A549 treated with CORT108297 at 1 μM for 4 hours (cell line): ENCODE measurements around the gene AGO1. TPM values are rescaled to one million over a fixed set of nuclear protein-coding genes. Genes with fewer than 3 reads are reported as not detected.

ENCODE experiments used
- total RNA-seq: library from RNA; stranded (reverse); fragments of 200-300 nt; extraction: Qiagen RNA extraction; gene quantifications from 5 replicates; pipeline ENCODE4 v1.2.3, GENCODE V29; 2022

Gene AGO1
- 2.9 to 5.1 TPM (median 4.5 TPM) in 5 replicates for total RNA-seq

DNA sequence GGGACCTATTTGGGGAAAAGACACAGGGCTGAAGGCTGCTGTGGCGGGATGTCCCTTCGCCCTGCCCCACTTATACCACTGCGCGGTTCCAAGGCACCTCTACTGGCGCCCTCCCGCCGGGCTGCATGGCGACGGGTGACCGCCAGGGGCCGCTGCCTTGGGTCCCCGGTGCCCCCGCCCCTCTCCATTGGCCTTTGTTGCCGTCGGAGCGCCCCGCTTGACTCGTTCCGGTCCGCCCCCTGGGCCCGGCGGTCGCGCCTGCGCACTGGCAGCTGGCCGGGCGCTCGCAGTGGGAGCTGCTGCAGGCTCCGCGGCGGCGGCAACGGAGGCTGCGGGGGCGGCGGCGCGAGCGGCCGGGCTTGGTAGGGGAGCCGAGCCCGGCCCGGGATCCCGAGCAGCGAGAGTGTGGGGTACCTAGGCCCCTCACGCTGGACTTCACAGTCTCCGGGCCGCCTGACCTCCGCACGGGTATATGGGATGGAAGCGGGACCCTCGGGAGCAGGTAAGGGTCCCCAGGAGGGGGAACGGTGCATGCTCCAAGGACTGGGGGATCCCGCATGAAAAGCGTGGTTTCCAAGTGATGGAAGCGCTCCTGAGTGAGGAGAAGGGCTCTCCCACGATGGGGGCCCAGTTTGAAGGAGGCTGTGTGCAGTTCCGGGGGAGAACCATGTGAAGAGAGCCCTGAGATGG, at the start of gene AGO1:
TSS of gene AGO1 (plus strand) at position 265 of the 690 bp plus-strand sequence. CDS start at position 478, 213 bp downstream.

DNA sequence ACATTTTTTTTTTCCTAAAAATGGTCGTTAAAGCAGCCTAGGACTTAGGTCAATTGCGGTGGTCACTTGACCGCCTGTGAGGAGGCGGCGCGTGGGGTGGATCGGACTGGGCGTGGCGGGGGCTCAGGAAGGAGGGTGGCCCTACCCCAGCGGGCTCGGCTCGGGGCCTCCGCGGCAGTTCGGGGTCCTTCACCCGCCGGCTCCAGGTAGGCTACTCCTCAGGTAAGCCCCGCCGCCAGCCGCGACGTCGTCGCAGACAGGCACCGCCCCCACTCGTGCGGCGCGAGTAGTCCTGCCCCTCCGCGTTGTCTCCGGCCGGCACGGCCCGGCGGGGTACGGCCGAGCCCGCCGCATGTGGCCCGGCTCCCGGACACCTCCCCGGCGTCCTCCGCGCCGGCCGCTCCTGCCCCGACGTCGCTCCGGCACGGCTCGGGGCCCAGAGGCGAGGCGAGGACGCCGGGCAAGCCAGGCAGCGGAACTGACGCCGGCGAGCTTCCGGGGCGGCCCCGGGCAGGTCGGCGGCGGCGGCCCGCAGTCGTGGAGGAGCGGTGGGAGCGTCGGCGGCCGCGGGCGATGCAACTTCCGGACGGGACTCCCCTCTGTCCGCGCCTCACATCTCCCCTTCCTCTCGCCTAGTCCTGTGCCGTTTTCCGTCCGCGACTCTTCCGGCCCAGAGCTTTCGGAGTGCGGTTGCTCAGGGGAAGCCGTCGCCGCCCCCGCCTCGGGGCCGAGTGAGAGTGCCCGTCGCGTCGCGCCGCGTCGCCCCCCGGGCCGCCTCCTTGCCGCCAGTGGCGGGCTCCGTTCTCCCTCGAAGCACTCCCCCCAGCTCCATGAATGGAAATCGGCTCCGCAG, 47.8 kb downstream of the AGO1 start, which contains the start of gene AGO3:
TSS of gene AGO3 (plus strand) at position 513 of the 853 bp plus-strand sequence. CDS start at position 835, 322 bp downstream.

Other genes with a start within 250 kb of the AGO1 start
- gene PSMB2, start 241.7 kb upstream of the AGO1 start, total RNA-seq: 78.1 to 108 TPM (median 102 TPM) in 5 replicates
- gene C1orf216, start 164.3 kb upstream of the AGO1 start, total RNA-seq: 13.1 to 15.5 TPM (median 14.1 TPM) in 5 replicates
- 8.5 to 14.9 TPM (median 10.1 TPM) in 5 replicates for gene CLSPN, start 113.2 kb upstream of the AGO1 start, total RNA-seq
- gene AGO4, start 75.2 kb upstream of the AGO1 start, total RNA-seq: 2.0 to 6.6 TPM (median 5.0 TPM) in 5 replicates
- 5.8 to 9.8 TPM (median 6.8 TPM) in 5 replicates for gene AGO3, start 47.9 kb downstream of the AGO1 start, total RNA-seq
- not detected in 5 replicates for gene TEKT2, start 200.9 kb downstream of the AGO1 start, total RNA-seq
- gene ADPRS, start 205.7 kb downstream of the AGO1 start, total RNA-seq: 21.4 to 29.6 TPM (median 27.5 TPM) in 5 replicates
- 0.08 to 0.16 TPM (median 0.09 TPM) in 5 replicates for gene COL8A2, start 242.0 kb downstream of the AGO1 start, total RNA-seq